K562 (cell line): Measurements from ENCODE around the gene MICOS13. TPM values are rescaled to one million over a fixed set of nuclear protein-coding genes. Genes with fewer than 3 reads are reported as not detected.
A peak's percentile ranks its signal among the peaks of the same experiment; 100 is the strongest.

Experiments used
- CBFA2T3 ChIP-seq: fragments of 450-650 bp; IDR thresholded peaks from 2 replicates; pipeline ENCODE4 v1.6.1; 2017
- CCNT2 ChIP-seq: IDR thresholded peaks from 2 replicates; pipeline ENCODE4 v1.6.1; 2011; ENCODE audit warnings: borderline replicate concordance, low read depth, mild to moderate bottlenecking, moderate library complexity, mixed read lengths, low read length; ENCODE audit not compliant: insufficient read length; ENCODE audit errors: extremely low read depth
- E2F4 ChIP-seq: sonication (generic); formaldehyde crosslinking; IDR thresholded peaks from 2 replicates; pipeline ENCODE4 v1.8.0; 2022; ENCODE audit warnings: mild to moderate bottlenecking, low read depth, missing genetic modification reagents
- ELF1 ChIP-seq: fragments of 200-800 bp; sonication (Bioruptor generic); IDR thresholded peaks from 2 replicates; pipeline ENCODE4 v1.6.1; 2016; ENCODE audit warnings: missing genetic modification characterization, missing compliant biosample characterization
- HDAC6 ChIP-seq: IDR thresholded peaks from 2 replicates; pipeline ENCODE4 v1.6.1; 2012; ENCODE audit warnings: low read depth, mild to moderate bottlenecking, control low read depth, inconsistent platforms, low read length, moderate library complexity
- KLF6 ChIP-seq: fragments of 250-450 bp; sonication (Bioruptor Pico); IDR thresholded peaks from 2 replicates; pipeline ENCODE4 v1.4.0; 2020; ENCODE audit warnings: mild to moderate bottlenecking, moderate library complexity, borderline replicate concordance
- NONO ChIP-seq, 2 experiments: fragments of 200-400 bp in 1 of 2; fragments of 450-650 bp in 1 of 2; formaldehyde crosslinking in 1 of 2; IDR thresholded peaks; 2 replicates each; pipeline ENCODE4 v1.6.1; 2017; ENCODE audit warnings: low read depth in 2 of 2, mild to moderate bottlenecking in 2 of 2, moderate library complexity in 2 of 2, low read length in 1 of 2
- NR2F6 ChIP-seq: fragments of 450-650 bp; formaldehyde crosslinking; IDR thresholded peaks from 2 replicates; pipeline ENCODE4 v1.4.0; 2020; ENCODE audit warnings: mild to moderate bottlenecking
- SAP30 ChIP-seq: fragments of 200-600 bp; sonication (generic); IDR thresholded peaks from 2 replicates; pipeline ENCODE4 v1.6.1; 2012; ENCODE audit warnings: borderline replicate concordance, low read depth, mild to moderate bottlenecking, moderate library complexity, low read length, control low read depth, inconsistent platforms; ENCODE audit not compliant: insufficient read depth, poor library complexity, severe bottlenecking
- SOX6 ChIP-seq: fragments of 450-650 bp; IDR thresholded peaks from 2 replicates; pipeline ENCODE4 v1.6.1; 2014; ENCODE audit warnings: mild to moderate bottlenecking
- U2AF2 ChIP-seq: fragments of 200-400 bp; formaldehyde crosslinking; optimal IDR thresholded peaks from 2 replicates; pipeline ENCODE3; 2017; ENCODE audit warnings: low read depth, mild to moderate bottlenecking, low read length
- ZFPM2 ChIP-seq: fragments of 250-450 bp; sonication (Bioruptor Pico); IDR thresholded peaks from 2 replicates; pipeline ENCODE4 v1.5.1; 2022; ENCODE audit warnings: mild to moderate bottlenecking
- ZHX1 ChIP-seq: fragments of 150-350 bp; conservative IDR thresholded peaks from 2 replicates; pipeline ENCODE4 v1.6.1; 2014; ENCODE audit warnings: low read length
- ZNF12 ChIP-seq: sonication (generic); formaldehyde crosslinking; IDR thresholded peaks from 2 replicates; pipeline ENCODE4 v1.4.0; 2020; ENCODE audit warnings: mild to moderate bottlenecking, missing genetic modification reagents
- ZNF282 ChIP-seq: sonication (generic); formaldehyde crosslinking; IDR thresholded peaks from 2 replicates; pipeline ENCODE4 v1.8.1; 2023; ENCODE audit warnings: missing genetic modification reagents
- polyA plus RNA-seq, 8 experiments: library from polyadenylated mRNA; depleted of rRNA in 4 of 8; stranded (reverse) in 5 of 8; unstranded in 3 of 8; fragments of >200 nt; fragmentation: Nextera tagmentation in 2 of 8; fragmentation: Illumina TruSeq in 1 of 8; extraction: Ambion mirVana in 2 of 8; extraction: Trizol in 1 of 8; gene quantifications; 2 replicates each; pipeline versions ENCODE4 v1.2.1 to v1.2.3, GENCODE V29; 2011 to 2014; ENCODE audit warnings: inconsistent platforms in 1 of 8, missing spikeins in 1 of 8
- total RNA-seq, 7 experiments: library from RNA; depleted of rRNA in 6 of 7; stranded (reverse); fragments of >200 nt in 6 of 7; fragmentation: Illumina TruSeq in 2 of 7; extraction: Trizol in 2 of 7; gene quantifications; 2 replicates each; pipeline versions ENCODE4 v1.2.1 to v1.2.3, GENCODE V29; 2011 to 2021; ENCODE audit warnings: low replicate concordance in 1 of 7
- TF ChIP-seq, protein P1 (sequence below): fragments of 450-650 bp; IDR thresholded peaks from 2 replicates; pipeline ENCODE4 v1.7.0; 2016; ENCODE audit warnings: borderline replicate concordance
- TF ChIP-seq, protein P2 (sequence below): sonication (generic); formaldehyde crosslinking; IDR thresholded peaks from 2 replicates; pipeline ENCODE4 v1.8.0; 2023; ENCODE audit warnings: mild to moderate bottlenecking, missing genetic modification reagents

MICOS13 gene
- total and polyA plus RNA-seq, 9 of the 15 experiments (the other 6 are each of a cell fraction or from before 2014, with no cell fraction given), result 15.5 to 220 (median 49.4) TPM

DNA sequence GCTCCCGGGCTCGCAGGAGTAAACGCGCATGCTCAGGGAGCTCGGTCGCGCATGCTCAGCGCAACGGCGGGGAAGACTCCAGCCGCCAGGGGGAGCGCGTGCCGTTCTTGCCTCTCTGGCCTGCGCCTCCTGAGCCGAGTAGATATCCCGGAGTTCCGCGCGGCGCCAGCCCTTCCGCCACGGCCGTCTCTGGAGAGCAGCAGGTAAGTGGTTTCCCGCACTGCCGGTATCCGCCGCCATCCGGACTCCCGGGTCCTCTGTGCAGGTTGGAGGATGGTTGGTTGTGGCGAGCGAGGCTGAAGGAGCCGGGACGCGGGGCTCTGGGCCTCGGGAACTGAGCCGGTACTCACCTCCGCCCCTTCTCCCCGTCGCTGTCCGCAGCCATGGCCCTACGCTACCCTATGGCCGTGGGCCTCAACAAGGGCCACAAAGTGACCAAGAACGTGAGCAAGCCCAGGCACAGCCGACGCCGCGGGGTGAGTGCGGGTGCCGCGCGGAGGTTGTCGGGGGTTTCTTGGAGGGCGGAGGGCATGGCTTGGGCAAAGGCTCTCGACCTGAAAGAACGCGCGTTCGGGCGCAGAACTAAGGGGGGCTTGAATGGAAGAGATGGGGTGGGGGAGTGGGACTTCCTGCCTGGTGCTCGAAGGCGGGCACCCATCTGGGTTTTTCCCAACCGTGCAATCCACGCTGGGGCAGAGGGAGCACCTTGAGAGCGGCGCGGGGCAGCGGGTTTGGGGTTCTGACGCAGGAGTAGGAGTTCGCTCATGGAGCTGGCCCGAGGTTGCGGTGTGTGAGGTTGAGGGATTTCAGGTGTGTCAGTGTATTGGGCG is 10.0 kb upstream of the MICOS13 start, which contains the start of gene RPL36 (continued):
- TF ChIP-seq SAP30 (peak; percentile 84), NR2F6 (CRISPR knock-in tag) (peak; percentile 18; the same call in 1 of the 2 replicates), SOX6 (no peak; the same call in 1 of the 2 replicates), NONO (IDR thresholded peaks at IDR 0.05; ENCODE audit: low read depth in 2 of 2, low read length in 1 of 2) (peak; percentile 58 to 89; a peak in 3 of 4 replicates), HDAC6 (no peak), E2F4 (CRISPR knock-in tag) (no peak), ZNF12 (CRISPR knock-in tag) (no peak; the same call in 1 of the 2 replicates), ZHX1 (no peak), U2AF2 (no peak), KLF6 (CRISPR knock-in tag) (no peak), ZNF282 (CRISPR knock-in tag) (0 out of 2 replicates have a peak, but pooled peaks have one; percentile 21), CBFA2T3 (peak; percentile 19; the same call in 1 of the 2 replicates), CCNT2 (peak; percentile 57), ZFPM2 (CRISPR knock-in tag) (0 out of 2 replicates have a peak, but pooled peaks have one; percentile 28), ELF1 (tag) (peak; percentile 92)
- TF ChIP-seq, protein P1, sequence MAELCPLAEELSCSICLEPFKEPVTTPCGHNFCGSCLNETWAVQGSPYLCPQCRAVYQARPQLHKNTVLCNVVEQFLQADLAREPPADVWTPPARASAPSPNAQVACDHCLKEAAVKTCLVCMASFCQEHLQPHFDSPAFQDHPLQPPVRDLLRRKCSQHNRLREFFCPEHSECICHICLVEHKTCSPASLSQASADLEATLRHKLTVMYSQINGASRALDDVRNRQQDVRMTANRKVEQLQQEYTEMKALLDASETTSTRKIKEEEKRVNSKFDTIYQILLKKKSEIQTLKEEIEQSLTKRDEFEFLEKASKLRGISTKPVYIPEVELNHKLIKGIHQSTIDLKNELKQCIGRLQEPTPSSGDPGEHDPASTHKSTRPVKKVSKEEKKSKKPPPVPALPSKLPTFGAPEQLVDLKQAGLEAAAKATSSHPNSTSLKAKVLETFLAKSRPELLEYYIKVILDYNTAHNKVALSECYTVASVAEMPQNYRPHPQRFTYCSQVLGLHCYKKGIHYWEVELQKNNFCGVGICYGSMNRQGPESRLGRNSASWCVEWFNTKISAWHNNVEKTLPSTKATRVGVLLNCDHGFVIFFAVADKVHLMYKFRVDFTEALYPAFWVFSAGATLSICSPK, result no peak
- TF ChIP-seq, protein P2, sequence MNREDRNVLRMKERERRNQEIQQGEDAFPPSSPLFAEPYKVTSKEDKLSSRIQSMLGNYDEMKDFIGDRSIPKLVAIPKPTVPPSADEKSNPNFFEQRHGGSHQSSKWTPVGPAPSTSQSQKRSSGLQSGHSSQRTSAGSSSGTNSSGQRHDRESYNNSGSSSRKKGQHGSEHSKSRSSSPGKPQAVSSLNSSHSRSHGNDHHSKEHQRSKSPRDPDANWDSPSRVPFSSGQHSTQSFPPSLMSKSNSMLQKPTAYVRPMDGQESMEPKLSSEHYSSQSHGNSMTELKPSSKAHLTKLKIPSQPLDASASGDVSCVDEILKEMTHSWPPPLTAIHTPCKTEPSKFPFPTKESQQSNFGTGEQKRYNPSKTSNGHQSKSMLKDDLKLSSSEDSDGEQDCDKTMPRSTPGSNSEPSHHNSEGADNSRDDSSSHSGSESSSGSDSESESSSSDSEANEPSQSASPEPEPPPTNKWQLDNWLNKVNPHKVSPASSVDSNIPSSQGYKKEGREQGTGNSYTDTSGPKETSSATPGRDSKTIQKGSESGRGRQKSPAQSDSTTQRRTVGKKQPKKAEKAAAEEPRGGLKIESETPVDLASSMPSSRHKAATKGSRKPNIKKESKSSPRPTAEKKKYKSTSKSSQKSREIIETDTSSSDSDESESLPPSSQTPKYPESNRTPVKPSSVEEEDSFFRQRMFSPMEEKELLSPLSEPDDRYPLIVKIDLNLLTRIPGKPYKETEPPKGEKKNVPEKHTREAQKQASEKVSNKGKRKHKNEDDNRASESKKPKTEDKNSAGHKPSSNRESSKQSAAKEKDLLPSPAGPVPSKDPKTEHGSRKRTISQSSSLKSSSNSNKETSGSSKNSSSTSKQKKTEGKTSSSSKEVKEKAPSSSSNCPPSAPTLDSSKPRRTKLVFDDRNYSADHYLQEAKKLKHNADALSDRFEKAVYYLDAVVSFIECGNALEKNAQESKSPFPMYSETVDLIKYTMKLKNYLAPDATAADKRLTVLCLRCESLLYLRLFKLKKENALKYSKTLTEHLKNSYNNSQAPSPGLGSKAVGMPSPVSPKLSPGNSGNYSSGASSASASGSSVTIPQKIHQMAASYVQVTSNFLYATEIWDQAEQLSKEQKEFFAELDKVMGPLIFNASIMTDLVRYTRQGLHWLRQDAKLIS, result peak; percentile 97
